ENCODE results near the gene RHOT2. TPM values are rescaled to one million over a fixed set of nuclear protein-coding genes. Genes with fewer than 3 reads are reported as not detected.

Gene RHOT2
- total and polyA plus RNA-seq, 7 donors: 35.3 to 159 (median 52.9) TPM

DNA sequence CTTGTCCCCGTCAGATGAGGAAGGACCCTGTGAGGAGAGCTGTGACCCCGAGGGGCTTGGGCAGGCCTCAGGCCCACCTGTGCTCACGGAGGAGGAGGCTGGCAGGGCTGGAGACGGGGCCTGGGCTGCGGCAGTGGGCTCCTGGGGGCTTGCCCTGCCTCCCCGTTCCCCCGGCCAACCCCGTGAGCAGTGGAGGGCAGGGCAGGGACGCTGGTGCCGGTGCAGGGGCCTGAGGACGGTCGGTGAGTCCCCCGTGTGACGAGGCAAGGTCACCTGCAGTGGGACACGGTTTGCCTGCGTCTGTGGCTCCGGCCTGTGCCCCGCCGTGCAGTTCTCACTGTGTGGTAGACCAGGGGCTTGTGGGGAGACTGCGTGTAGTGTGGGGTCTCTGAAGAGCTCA lies 8.3 kb upstream of the RHOT2 start:
- TF ChIP-seq POLR2A (IDR thresholded peaks at IDR 0.05) (no peak), CTCF (IDR thresholded peaks at IDR 0.05) (no peak), POLR2AphosphoS5 (IDR thresholded peaks at IDR 0.05) (no peak), EP300 (IDR thresholded peaks at IDR 0.05) (no peak)
- WGBS, 2 donors: 87 to 92% methylated on average over 20 of the region's 20 CpGs
- Histone ChIP-seq H3K36me3 (peaks cover 0 to 35% (median 3%) of the 10 kb centered on the region in 4 donors), H3K27ac (peak overlapping the region in 1 of 4 donors; percentile 71), H3K4me3 (no peak overlapping the region), H3K4me1 (peaks cover 0 to 19% (median 14%) of the 10 kb centered on the region in 4 donors), H3K27me3 (no peaks in the 10 kb centered on the region), H3K9me3 (no peaks in the 10 kb centered on the region)
- intact Hi-C loops (cut with DNase I): loop anchor here (1.0 to 10.0 kb wide), 4 partner anchors 17 to 275 kb away; partner anchors contain the start of genes CAPN15 and PGAP6
- no peak for DNase-seq

DNA sequence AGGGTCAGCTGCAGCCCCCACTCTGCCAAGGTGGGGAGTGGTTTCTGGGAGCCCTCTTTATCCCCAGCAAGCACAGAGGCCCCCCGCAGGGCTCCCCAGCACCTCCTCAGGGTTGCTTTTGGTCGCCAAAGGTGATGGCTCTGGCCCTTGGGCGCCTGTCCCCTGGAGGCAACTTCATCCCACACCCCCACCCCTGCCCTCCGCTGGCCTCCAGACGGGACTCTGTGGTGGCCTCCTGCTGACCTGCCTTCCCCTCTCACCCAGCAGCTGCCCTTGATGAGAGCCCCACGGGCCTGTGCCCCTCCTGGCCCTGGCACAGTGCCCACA lies 7.8 kb upstream of the RHOT2 start:
- Histone ChIP-seq H3K4me3 (peak overlapping the region in 3 of 4 donors; percentile 24 to 39 (median 38)), H3K27ac (peak overlapping the region; percentile 71 to 87 (median 84)), H3K4me1 (peaks cover 0 to 19% (median 14%) of the 10 kb centered on the region in 4 donors), H3K9me3 (no peaks in the 10 kb centered on the region), H3K36me3 (peaks cover 0 to 30% (median 3%) of the 10 kb centered on the region in 4 donors), H3K27me3 (no peaks in the 10 kb centered on the region)
- DNase-seq: no peak
- intact Hi-C loops (cut with DNase I): loop anchor here (1.0 to 10.0 kb wide), 4 partner anchors 18 to 275 kb away; partner anchors contain the start of genes CAPN15 and PGAP6
- WGBS, 2 donors: 61 to 64% methylated on average over 6 of the region's 6 CpGs
- TF ChIP-seq POLR2AphosphoS5 (IDR thresholded peaks at IDR 0.05) (no peak), POLR2A (IDR thresholded peaks at IDR 0.05) (no peak), EP300 (IDR thresholded peaks at IDR 0.05) (no peak)

- H3K9me3 ChIP-seq: no peaks in the 10 kb centered on the region
- peak; percentile 96 for DNase-seq
- H3K27ac ChIP-seq: peak overlapping the region; percentile 75 to 87 (median 84)
- intact Hi-C loops (cut with DNase I): loop anchor here (1.0 to 10.0 kb wide), 4 partner anchors 18 to 276 kb away; partner anchors contain the start of genes CAPN15 and PGAP6
- peak overlapping the region in 3 of 4 donors; percentile 24 to 39 (median 38) for H3K4me3 ChIP-seq
- WGBS, 2 donors: 8 to 20% methylated on average over 38 to 41 of the region's 43 CpGs
- H3K4me1 ChIP-seq: peaks cover 0 to 19% (median 14%) of the 10 kb centered on the region in 4 donors
- peaks cover 0 to 25% (median 3%) of the 10 kb centered on the region in 4 donors for H3K36me3 ChIP-seq
- TF ChIP-seq CTCF (IDR thresholded peaks at IDR 0.05) (peak; percentile 47 to 74 (median 63)), EP300 (IDR thresholded peaks at IDR 0.05) (no peak), POLR2AphosphoS5 (IDR thresholded peaks at IDR 0.05) (peak; percentile 38 to 73 (median 42))
- H3K27me3 ChIP-seq: no peaks in the 10 kb centered on the region
Observed at GRCh38 chr16:660459-661183, 7.3 kb upstream of the RHOT2 start.

DNA sequence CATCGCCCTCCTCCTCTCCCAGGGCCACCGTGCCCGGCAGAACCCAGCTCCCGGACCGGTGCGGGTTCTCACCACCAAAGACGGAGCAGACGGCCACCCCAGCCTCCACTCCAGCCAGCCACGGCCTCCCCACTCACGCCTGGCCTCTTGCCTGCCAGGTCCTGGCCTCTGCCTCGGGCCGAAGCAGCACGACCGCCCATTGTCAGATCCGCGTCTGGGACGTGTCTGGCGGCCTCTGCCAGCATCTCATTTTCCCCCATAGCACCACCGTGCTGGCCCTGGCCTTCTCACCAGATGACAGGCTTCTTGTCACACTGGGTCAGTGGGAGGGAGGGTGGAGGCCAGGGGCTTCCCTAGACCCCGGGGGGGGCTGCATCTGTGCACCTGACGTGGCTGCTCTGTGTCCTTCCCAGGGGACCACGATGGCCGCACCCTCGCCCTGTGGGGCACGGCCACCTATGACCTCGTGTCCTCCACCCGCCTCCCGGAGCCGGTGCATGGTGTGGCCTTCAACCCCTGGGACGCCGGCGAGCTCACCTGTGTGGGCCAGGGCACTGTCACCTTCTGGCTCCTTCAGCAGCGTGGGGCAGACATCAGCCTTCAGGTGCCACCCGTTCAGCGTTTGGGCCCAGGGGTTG lies 6.6 kb upstream of the RHOT2 start:
- WGBS, 2 donors: 45 to 70% methylated on average over 35 of the region's 35 CpGs
- Histone ChIP-seq H3K4me1 (peaks cover 0 to 19% (median 14%) of the 10 kb centered on the region in 4 donors), H3K9me3 (no peaks in the 10 kb centered on the region), H3K27ac (peak overlapping the region; percentile 75 to 87 (median 84)), H3K36me3 (peaks cover 0 to 23% (median 3%) of the 10 kb centered on the region in 4 donors), H3K4me3 (peak overlapping the region in 1 of 4 donors; percentile 39), H3K27me3 (no peaks in the 10 kb centered on the region)
- intact Hi-C loops (cut with DNase I): loop anchor here (2.0 to 10.0 kb wide), 3 partner anchors 73 to 277 kb away; partner anchors contain the start of genes CAPN15 and PGAP6
- no peak for DNase-seq
- TF ChIP-seq CTCF (IDR thresholded peaks at IDR 0.05): peak in 2 of 4 experiments; percentile 2 to 41
- TF ChIP-seq POLR2A (IDR thresholded peaks at IDR 0.05): no peak
- no peak for TF ChIP-seq EP300 (IDR thresholded peaks at IDR 0.05)

- Histone ChIP-seq H3K27ac (no peak overlapping the region), H3K36me3 (peaks cover 0 to 18% (median 3%) of the 10 kb centered on the region in 4 donors), H3K4me3 (no peak overlapping the region), H3K4me1 (peaks cover 0 to 21% (median 15%) of the 10 kb centered on the region in 4 donors), H3K27me3 (no peaks in the 10 kb centered on the region), H3K9me3 (no peaks in the 10 kb centered on the region)
- DNase-seq: no peak
- TF ChIP-seq POLR2A (IDR thresholded peaks at IDR 0.05) (no peak), EP300 (IDR thresholded peaks at IDR 0.05) (no peak), POLR2AphosphoS5 (IDR thresholded peaks at IDR 0.05) (no peak), CTCF (IDR thresholded peaks at IDR 0.05) (no peak)
- 95% methylated on average over 19 of the region's 19 CpGs for WGBS, 2 donors
- intact Hi-C loops (cut with DNase I): loop anchor here (5.0 to 10.0 kb wide), 2 partner anchors 135 to 277 kb away; partner anchors contain the start of genes CAPN15 and PGAP6
Observed at GRCh38 chr16:662095-662494, 5.8 kb upstream of the RHOT2 start.
